ENCODE data around the gene ACOXL. TPM values are rescaled to one million over a fixed set of nuclear protein-coding genes. Genes with fewer than 3 reads are reported as not detected.

ACOXL gene
- total and polyA plus RNA-seq, 12 donors, result 0.05 to 0.19 (median 0.12) TPM; not detected in 8

- no peak for DNase-seq
- no peaks in the 10 kb centered on the region for H3K36me3 ChIP-seq (replicated peaks in 1 of 2)
- no peak overlapping the region for H3K4me3 ChIP-seq
- TF ChIP-seq CTCF (IDR thresholded peaks at IDR 0.05), result no peak
- TF ChIP-seq POLR2A (IDR thresholded peaks at IDR 0.05), result no peak
- 55 to 70% (median 62%) methylated on average over 6 of the region's 6 CpGs for WGBS, 4 donors
- peaks cover 3% of the 10 kb centered on the region for H3K27me3 ChIP-seq
- no peak overlapping the region for H3K27ac ChIP-seq
- intact Hi-C loops (cut with DNase I), result no loop called here
- no peaks in the 10 kb centered on the region for H3K9me3 ChIP-seq (replicated peaks in 1 of 3)
- H3K4me1 ChIP-seq (replicated peaks in 1 of 2), result no peaks in the 10 kb centered on the region
Measured at GRCh38 chr2:110997331-110998045, 265.1 kb downstream of the ACOXL start.

GRCh38 chr2:110998311-110998710, 265.9 kb downstream of the ACOXL start:
- 53 to 67% (median 57%) methylated on average over 4 of the region's 4 CpGs for WGBS, 4 donors
- H3K4me1 ChIP-seq (replicated peaks in 1 of 2), result no peaks in the 10 kb centered on the region
- intact Hi-C loops (cut with DNase I), result no loop called here
- no peak overlapping the region for H3K27ac ChIP-seq
- H3K27me3 ChIP-seq, result no peaks in the 10 kb centered on the region
- H3K36me3 ChIP-seq (replicated peaks in 1 of 2), result no peaks in the 10 kb centered on the region
- H3K4me3 ChIP-seq, result no peak overlapping the region
- TF ChIP-seq CTCF (IDR thresholded peaks at IDR 0.05), result no peak
- TF ChIP-seq POLR2A (IDR thresholded peaks at IDR 0.05), result no peak
- no peak for DNase-seq
- no peaks in the 10 kb centered on the region for H3K9me3 ChIP-seq (replicated peaks in 1 of 3)

GRCh38 chr2:110999626-111000025, 267.3 kb downstream of the ACOXL start:
- Histone ChIP-seq H3K36me3 (replicated peaks in 1 of 2) (no peaks in the 10 kb centered on the region), H3K27me3 (no peaks in the 10 kb centered on the region), H3K27ac (no peak overlapping the region), H3K9me3 (replicated peaks in 1 of 3) (no peaks in the 10 kb centered on the region), H3K4me3 (no peak overlapping the region), H3K4me1 (replicated peaks in 1 of 2) (no peaks in the 10 kb centered on the region)
- intact Hi-C loops (cut with DNase I), result no loop called here
- DNase-seq, result no peak
- TF ChIP-seq POLR2A (IDR thresholded peaks at IDR 0.05), result no peak
- TF ChIP-seq CTCF (IDR thresholded peaks at IDR 0.05), result no peak

- intact Hi-C loops (cut with DNase I), result no loop called here
- Histone ChIP-seq H3K4me3 (no peak overlapping the region), H3K27me3 (no peaks in the 10 kb centered on the region), H3K4me1 (replicated peaks in 1 of 2) (no peaks in the 10 kb centered on the region), H3K36me3 (replicated peaks in 1 of 2) (no peaks in the 10 kb centered on the region), H3K9me3 (replicated peaks in 1 of 3) (no peaks in the 10 kb centered on the region), H3K27ac (no peak overlapping the region)
- WGBS, 4 donors, result 76 to 91% (median 81%) methylated on average over 3 of the region's 3 CpGs
- no peak for DNase-seq
- TF ChIP-seq POLR2A (IDR thresholded peaks at IDR 0.05), result no peak
- TF ChIP-seq CTCF (IDR thresholded peaks at IDR 0.05), result no peak
Measured at GRCh38 chr2:111005307-111005706, 272.9 kb downstream of the ACOXL start.
